SW 1271 (cell line): Measurements from ENCODE around the gene IL10RA.

Experiments
- DNase-seq, 2 experiments: peaks; one replicate each; lab custom pipeline; 2025; lab: John Stamatoyannopoulos, UW

The IL10RA gene

DNA sequence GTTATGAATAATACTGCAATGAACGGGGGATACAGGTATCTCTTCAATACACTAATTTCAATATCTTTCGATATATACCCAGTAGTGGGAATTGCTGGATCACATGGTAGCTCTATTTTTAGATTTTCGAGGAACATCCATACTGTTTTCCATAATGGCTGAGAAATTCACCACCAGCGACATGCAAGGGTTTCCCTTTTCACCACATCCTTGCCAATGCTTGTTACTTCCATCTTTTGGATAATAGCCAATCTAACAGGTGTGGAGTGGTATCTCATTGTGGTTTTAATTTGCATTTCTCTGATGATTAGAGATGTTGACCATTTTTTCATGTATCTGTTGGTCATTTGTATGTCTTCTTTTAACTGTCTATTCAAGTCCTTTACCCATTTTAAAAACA, 5.9 kb downstream of the IL10RA start:
- DNase-seq, result no peak

DNA sequence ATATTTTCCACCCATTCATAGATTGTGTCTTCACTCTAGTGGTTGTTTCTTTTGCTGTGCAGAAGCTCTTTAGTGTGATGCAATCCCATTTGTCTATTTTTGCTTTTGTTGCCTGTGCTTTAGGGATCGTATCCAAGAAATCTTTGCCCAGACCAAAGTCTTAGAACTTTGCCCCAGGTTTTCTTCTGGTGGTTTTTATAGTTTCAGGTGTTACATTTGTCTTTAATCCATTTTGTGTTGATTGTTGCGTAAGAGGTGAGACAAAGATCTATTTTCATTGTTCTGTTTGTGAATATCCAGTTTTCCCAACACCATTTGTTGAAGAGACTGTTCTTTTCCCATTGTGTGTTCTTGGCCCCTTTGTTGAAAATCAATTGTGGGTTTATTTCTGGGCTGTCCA, 6.4 kb downstream of the IL10RA start:
- DNase-seq, result no peak

DNA sequence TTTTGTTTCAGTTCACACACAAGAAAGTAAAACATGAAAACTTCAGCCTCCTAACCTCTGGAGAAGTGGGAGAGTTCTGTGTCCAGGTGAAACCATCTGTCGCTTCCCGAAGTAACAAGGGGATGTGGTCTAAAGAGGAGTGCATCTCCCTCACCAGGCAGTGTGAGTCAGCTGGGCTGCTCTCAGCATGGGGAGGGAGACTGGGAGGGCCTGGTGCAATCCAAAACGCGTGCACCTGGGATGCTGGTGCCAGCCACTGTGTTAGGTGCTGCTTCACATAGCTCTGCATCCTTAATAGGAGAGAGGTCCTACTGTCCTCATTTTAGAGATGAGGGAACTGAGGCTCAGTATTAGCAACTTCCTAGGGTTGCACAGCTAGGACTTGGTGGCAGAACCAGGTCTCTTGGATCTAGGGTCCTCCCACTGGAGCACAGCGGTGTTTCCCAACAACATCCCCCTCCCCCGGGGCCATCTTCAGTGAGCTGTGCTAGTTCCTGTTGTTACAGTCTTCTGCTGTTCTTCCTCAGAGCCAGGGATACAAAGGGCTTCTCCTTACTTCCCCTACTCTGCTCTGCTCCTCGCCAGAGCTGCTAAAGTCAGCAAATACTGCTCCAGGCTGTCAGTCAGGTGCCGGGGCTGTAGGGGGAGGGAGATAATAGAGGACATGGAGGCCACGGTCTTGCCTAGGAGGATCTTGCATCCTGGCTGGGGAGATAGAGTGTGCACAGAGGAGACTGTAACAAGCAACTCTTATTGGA, 8.0 kb downstream of the IL10RA start:
- no peak for DNase-seq

DNA sequence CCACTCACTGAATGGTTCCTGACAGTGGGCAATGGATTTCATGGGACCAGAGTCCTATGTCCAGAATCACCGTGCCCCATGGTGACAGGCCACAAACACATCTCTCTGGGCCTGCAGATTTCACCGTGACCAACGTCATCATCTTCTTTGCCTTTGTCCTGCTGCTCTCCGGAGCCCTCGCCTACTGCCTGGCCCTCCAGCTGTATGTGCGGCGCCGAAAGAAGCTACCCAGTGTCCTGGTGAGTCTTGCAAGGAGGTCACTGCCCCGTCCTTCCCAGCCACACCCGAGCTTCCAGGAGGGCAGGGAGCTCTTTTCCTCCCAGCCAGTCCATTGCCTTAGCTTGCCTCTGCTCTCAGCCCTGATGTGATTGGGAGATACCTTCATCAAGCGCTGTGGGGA, 9.3 kb downstream of the IL10RA start:
- DNase-seq, result no peak

DNA sequence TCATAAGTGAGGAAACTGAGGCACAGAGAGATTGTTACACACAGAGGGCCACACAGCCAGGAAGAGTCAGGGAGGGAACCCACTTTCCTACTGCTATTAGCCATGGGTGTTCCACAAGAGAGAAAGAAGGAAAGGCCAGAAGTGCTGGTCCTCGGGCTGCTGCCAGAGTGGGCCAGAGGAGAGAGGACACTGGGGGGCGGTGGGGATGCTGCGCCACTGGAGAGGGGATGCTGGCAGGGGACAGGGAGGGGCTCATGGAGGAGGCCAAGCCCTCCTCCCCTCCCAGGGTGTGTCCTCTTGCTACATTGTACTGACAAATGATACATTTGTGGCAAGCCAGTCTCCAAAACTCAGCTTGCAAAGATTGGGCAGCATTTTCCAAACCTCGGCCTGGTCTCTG, 9.9 kb downstream of the IL10RA start:
- no peak for DNase-seq

DNA sequence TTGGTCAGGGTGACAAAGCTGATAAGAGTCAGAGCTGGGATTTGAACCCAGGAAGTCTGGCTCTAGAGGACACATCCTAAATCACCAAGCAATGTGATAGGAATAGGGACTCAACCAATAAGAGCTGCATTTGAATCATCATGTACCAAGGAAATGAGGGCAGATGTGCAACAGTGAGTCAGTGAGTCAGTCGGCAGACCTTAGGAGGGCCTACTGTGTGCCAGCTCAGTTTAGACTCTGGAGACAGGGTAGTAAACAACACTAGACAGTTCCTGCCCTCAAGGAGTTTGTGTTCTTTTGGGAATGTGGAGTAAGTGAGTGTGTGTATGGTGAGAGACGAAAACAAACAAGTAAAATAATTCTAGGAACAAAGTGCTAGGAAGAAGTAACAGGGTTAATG, 11.2 kb downstream of the IL10RA start:
- no peak for DNase-seq

DNA sequence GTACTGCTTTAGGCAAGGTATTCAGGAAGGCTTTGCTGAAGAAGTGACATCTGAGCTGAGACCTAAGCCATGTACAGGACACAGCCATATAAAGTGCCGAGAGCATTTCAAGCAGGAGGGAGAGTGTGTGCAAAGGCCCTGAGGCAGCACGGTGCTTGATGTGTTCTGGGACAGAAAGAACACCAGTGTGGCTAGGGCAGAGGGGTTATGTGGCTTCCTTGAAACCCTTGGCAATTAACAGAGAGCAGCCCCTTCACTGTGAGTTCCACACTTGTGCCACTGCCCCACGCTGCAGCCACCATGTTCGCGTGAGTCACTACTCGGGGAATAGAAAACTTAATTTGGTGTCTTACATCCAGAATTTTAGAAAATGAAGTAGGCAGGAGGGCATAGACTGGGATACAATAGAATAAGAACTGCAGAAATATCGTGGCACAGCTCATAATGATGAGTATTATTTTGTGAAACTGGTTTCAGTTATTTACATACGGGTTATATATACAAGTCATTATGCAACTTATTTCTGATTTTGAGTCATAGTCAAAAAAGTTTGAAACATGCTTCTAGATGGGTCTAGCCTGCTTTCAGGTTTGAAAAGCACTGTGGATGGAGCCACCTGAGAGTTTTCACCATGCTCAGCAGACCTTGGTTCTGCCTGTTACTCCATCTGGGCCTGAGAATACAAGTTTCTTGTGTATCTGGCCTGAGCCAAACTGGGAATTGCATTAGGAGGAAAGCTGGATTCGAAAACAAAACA, 11.8 kb downstream of the IL10RA start:
- no peak for DNase-seq

DNA sequence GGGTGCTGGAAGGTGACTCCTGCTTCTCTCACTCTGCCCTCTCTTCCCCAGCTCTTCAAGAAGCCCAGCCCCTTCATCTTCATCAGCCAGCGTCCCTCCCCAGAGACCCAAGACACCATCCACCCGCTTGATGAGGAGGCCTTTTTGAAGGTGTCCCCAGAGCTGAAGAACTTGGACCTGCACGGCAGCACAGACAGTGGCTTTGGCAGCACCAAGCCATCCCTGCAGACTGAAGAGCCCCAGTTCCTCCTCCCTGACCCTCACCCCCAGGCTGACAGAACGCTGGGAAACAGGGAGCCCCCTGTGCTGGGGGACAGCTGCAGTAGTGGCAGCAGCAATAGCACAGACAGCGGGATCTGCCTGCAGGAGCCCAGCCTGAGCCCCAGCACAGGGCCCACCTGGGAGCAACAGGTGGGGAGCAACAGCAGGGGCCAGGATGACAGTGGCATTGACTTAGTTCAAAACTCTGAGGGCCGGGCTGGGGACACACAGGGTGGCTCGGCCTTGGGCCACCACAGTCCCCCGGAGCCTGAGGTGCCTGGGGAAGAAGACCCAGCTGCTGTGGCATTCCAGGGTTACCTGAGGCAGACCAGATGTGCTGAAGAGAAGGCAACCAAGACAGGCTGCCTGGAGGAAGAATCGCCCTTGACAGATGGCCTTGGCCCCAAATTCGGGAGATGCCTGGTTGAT, 12.6 kb downstream of the IL10RA start:
- DNase-seq, result no peak

DNA sequence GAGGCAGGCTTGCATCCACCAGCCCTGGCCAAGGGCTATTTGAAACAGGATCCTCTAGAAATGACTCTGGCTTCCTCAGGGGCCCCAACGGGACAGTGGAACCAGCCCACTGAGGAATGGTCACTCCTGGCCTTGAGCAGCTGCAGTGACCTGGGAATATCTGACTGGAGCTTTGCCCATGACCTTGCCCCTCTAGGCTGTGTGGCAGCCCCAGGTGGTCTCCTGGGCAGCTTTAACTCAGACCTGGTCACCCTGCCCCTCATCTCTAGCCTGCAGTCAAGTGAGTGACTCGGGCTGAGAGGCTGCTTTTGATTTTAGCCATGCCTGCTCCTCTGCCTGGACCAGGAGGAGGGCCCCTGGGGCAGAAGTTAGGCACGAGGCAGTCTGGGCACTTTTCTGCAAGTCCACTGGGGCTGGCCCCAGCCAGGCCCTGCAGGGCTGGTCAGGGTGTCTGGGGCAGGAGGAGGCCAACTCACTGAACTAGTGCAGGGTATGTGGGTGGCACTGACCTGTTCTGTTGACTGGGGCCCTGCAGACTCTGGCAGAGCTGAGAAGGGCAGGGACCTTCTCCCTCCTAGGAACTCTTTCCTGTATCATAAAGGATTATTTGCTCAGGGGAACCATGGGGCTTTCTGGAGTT, 13.3 kb downstream of the IL10RA start:
- DNase-seq, result no peak

DNA sequence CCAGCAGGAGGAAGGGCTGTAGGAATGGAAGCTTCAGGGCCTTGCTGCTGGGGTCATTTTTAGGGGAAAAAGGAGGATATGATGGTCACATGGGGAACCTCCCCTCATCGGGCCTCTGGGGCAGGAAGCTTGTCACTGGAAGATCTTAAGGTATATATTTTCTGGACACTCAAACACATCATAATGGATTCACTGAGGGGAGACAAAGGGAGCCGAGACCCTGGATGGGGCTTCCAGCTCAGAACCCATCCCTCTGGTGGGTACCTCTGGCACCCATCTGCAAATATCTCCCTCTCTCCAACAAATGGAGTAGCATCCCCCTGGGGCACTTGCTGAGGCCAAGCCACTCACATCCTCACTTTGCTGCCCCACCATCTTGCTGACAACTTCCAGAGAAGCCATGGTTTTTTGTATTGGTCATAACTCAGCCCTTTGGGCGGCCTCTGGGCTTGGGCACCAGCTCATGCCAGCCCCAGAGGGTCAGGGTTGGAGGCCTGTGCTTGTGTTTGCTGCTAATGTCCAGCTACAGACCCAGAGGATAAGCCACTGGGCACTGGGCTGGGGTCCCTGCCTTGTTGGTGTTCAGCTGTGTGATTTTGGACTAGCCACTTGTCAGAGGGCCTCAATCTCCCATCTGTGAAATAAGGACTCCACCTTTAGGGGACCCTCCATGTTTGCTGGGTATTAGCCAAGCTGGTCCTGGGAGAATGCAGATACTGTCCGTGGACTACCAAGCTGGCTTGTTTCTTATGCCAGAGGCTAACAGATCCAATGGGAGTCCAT, 14.1 kb downstream of the IL10RA start:
- DNase-seq, result no peak

DNA sequence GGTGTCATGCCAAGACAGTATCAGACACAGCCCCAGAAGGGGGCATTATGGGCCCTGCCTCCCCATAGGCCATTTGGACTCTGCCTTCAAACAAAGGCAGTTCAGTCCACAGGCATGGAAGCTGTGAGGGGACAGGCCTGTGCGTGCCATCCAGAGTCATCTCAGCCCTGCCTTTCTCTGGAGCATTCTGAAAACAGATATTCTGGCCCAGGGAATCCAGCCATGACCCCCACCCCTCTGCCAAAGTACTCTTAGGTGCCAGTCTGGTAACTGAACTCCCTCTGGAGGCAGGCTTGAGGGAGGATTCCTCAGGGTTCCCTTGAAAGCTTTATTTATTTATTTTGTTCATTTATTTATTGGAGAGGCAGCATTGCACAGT, 14.6 kb downstream of the IL10RA start:
- no peak for DNase-seq

DNA sequence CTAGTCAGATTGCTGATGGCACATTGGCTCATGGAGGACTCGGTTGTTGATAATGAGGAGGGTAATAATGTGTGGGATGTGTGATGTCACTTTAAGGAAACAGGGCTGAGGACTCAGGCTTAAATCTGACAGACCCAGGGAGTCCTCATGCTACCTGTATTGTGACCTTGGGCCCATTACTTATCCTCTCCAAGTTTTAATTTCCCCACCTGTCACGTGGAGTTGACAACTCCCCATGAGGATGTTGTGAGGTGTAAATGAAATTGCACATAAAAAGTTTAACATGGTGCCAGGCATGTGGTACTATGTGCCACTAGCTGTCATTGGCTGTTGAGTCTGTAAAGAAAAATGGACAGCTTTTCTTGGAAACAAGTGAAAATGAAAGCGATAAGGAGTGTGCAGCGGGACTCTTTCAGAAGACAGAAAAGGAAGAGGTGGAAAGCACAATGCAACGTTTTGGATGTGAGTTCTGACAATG, 15.3 kb downstream of the IL10RA start:
- no peak for DNase-seq

DNA sequence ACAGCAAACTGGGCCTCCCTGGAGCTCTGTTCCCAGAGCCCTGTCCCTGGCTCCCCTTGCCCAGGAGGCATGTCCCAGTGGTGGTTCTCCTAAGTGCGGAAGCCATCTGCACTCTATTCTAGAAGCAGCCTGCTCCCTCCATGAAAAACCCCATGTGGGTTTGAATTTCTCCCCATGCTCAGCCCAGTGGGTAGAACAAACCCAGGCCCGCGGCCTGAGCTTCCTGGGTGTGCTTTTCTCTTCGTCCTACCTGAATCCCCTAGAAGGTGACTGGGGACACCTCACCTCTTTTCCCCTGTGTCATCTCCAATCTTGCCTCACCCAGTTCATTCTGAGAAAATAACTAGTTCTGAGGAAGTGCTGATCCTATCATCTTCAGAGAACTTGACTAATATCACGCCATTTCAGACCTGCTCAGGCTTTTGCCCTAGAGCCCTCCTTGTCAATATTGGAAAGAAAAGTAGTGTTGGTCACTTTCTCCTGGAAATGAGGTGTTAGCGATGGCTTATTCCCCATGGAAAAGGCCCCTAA, 15.9 kb downstream of the IL10RA start:
- no peak for DNase-seq

DNA sequence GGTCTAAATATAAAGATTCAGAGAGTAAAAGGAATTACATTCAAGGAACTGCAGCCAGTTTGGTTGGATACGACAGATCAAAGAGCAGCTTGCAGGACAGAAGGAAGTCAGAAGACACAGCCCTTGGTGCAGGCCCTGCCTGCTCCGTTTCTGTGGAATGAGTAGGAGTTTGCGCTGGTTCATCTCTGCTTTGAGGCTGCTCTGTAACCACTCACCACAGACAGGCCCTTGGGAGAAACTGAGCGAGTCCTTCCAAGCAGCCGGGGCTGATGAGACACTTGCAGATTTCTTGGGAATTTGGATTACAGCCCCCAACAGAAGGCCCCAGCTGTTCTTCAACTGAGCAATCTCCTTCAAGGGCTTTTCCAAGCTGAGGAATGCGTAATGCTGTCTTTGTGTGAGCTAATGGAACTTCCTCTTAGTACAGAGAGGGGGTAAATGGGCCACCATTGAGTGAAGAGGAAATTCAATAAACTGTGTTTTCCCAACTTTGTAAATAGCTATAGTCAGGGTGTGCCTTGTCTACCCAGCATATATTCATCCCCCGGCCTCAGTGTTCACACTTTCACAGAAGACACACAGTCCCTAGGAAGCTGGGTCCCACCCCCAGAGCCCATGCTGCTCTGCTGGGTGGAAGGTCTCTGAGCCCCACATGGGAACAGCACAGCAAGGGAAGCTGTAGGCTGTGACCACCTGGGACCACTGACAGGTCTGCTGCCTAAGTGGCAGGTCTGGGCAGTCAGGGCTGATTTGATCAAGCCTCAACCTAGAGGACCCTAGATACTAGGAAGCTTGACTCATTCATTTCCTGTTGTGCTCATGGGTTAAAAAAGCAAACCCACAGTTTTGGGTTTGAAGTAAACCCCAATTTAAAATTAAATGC, 16.6 kb downstream of the IL10RA start:
- no peak for DNase-seq

DNA sequence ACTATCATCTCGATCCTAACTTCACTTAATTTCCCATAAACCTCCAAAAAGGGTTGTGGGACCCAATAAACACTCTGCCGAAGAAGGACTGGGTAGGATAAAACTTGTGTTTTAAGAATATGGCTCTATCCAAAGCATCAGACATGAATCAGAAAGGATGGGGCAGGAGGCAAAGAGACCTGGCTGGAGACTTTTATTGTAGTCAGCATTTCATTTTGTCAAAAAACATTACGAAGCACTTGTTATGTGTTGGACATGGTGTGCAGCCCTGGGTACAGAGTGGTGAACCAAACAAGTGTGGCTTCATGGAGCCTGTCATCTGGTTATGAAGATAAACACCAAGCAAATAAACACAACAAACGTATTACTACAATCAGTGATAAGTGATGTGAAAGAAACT, 17.3 kb downstream of the IL10RA start:
- no peak for DNase-seq

DNA sequence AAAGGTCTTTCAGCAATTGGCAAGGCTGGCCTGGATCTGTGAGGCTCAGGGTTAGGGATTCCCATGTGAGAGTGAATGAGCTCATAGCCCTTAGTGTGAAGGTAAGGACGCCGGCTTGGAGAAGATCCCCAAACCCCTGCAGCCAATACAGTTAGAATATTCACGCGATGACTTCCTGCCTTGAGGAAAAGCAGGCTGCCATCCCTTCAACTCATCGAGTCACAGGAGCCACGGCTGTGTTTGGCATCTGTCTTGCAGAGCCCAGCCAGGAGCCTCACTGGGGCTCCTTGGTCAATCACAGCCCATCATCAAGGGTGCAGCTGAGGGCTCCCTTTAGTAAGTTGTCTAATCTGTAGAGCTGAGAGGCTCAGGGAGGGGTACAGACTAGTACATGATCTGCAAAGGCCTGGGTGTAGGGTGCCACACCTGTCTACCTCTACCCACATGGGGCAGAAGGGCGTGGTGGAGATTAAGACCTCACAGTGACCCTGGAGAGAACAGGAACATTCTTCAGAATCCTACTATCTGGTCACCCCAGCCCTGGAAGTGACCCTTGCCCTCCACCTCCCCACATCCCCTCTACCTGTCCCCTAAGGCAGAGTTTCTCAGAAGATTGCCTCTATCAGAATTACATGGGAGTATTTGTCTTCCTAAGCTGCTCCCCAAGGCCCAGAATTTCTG, 18.5 kb downstream of the IL10RA start:
- no peak for DNase-seq

DNA sequence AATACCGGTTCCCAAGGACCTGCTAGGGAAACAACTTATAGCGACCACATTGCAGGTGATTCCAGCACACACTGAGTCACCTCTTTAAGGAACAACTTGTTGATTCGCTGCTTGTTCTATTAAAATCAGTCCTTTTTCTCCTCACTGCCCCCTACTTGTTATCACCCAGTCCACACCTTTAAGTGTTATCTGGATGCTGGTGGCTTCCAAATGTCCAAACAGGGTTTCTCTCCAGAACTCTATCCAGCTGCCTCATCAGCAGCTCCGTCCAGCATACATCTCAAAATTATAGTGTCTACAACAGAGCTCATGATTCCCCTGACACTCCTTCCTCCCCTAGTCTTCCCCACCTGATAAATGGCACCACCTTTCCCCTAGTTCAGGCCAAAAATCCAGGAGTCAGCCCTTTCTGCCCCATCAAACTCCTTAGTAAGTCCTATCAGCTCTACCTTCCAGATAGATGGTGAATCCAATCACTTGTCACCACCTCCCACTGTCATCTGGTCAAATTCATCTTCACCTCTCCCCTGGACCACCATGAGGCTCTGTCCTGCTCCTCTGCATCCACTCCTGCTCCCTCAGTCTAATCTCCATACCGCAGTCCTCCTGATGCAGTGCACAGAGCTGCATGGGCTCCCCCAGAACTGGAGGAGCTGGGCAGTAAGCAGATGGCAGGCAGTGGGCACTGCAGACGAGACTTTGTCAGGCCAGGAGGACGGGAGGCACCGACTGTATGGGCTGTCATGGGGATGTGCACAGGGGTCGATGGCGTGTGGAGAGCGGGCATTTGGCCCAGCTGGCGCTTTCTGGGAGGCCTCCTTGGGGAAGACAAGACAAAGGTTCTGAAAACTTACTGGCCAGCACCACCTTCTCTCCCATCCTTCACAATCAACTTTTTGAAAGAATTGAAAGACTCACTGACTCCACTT, 19.3 kb downstream of the IL10RA start:
- no peak for DNase-seq

DNA sequence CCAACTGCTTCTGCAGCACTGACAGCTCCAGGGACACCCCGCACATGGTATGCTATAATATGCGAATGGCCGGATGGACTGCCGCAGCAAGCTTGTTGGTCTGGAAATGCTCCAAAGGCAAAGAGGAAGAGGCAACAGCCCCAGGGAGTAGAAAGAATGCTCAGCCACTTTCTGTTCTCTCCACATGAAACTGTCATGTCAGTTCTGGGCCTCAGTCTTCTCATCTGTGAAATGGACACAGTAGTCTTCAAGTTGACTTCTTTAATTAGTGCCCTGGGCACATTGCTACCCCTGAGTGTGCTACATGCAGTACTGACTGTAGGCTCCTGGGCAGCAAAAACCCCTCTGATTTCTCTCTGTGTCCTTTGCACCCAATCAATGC, 19.9 kb downstream of the IL10RA start:
- no peak for DNase-seq

DNA sequence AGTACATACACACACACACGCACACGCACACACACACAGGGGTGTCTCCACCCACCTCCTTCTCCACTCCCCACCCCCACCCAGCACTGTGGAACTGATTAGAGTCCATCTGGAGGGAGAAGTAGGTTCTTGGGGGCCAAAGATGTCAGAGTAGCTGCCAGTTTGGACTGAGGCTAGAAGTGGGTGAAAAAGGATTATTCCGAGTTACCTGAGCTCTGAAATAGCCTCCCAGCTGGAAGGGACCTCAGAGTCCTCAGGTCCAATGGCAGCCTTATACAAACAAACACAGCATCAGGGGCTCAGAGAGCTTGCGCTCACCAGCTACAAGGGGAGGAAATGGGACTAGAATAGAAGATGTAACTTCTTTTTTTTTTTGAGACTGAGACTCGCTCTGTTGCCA, 20.8 kb downstream of the IL10RA start:
- DNase-seq, result no peak
